ENCODE measurements around the gene SCYGR8. TPM values are rescaled to one million over a fixed set of nuclear protein-coding genes. Genes with fewer than 3 reads are reported as not detected.
"Not testable (repeated sequence)": the region's sequence is repeated elsewhere in the genome, so short reads cannot be mapped to it uniquely, and the experiment has no call there.

SCYGR8 gene
- polyA plus RNA-seq (ENCODE audit: insufficient read length in 3 of 3): not detected
- long read RNA-seq, donor 1: 0 reads
- long read RNA-seq, donor 2: 0 reads
- long read RNA-seq, donor 3: 0 reads
- long read RNA-seq, donor 4: 0 reads
- long read RNA-seq, donor 5: 0 reads
- long read RNA-seq, donor 6: 0 reads
- long read RNA-seq, donor 7: 0 reads
- long read RNA-seq, donor 8: 0 reads
- long read RNA-seq, donor 9: 0 reads
- long read RNA-seq, donor 10: 0 reads
- long read RNA-seq, donor 11: 0 reads
- long read RNA-seq, donor 12: 0 reads
- long read RNA-seq, donor 13, partial matches to known transcripts: 0 of 1 reads
- long read RNA-seq, donor 13, other reads (novel, unspliced or antisense): 0 of 1 reads
- long read RNA-seq, donor 14: 0 reads
- long read RNA-seq, donor 15: 0 reads
- long read RNA-seq, donor 16: 0 reads

GRCh38 chr2:227745594-227745993, at the start of gene SCYGR8:
Gene SCYGR8, plus strand, starts transcription at chr2:227745894. Its CDS starts 0 bp downstream, at chr2:227745894.
- no peak for DNase-seq (ENCODE audit: extremely low read depth in 1 of 11, low read depth in 9 of 11, low spot score in 4 of 11)

DNA sequence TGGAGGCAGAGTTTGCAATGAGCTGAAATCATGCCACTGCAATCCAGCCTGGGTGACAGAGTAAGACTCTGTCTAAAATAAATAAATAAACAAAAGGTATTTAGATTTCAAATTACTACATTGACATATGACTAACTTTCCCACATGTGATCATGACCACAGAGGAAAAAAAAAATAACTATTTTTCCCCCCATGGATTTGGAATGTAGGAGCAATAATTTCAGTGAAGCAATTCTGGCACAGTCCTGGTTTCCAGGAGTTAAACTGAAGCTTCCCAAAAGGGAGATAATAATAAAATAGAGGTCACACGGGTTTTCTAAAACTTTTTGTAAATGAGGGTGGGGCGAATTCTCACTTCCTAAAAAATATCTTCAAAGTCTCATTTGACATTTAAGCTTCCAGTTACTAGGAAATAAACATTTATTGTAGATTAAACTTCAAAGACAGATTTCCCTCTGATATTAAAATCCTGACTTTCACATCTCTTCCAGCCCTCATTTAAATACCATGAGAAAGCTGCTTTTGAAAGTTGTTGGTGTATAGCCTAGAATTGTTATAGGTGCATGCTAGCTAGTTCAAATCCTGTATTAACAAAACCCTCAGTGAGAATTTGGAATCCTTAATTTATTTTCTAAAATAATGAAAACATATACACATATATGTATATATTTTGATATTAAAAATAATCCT, 48.6 kb upstream of the SCYGR8 start:
- DNase-seq (ENCODE audit: extremely low read depth in 1 of 11, low read depth in 9 of 11, low spot score in 4 of 11): no peak

GRCh38 chr2:227701556-227701955, 44.1 kb upstream of the SCYGR8 start:
- DNase-seq (ENCODE audit: extremely low read depth in 1 of 11, low read depth in 9 of 11, low spot score in 4 of 11): no peak

DNA sequence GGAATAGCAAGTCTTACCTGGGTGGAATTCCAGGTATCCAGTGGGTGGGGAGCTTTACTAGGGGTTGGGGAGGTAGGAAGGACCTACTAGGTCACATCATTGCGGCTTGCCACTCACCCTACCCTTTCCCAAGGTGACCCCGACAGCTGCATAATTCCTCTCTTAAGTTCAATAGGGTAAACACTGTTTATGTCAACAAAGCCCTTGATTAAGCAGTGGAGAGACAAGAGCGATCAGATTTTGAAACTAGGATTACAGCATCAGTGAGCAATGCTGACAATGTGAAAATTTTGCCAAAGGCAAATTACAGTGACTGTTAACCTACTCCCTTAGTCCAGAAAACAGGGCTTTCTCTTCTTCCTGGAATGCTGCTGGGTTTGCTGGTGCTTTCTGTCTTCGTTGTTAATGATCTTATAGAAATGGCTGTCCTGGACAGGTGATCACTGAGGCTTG, 42.4 kb upstream of the SCYGR8 start:
- no peak for DNase-seq (ENCODE audit: extremely low read depth in 1 of 11, low read depth in 9 of 11, low spot score in 4 of 11)

GRCh38 chr2:227703961-227704360, 41.7 kb upstream of the SCYGR8 start:
- no peak for DNase-seq (ENCODE audit: extremely low read depth in 1 of 11, low read depth in 9 of 11, low spot score in 4 of 11)

GRCh38 chr2:227706859-227707258, 38.8 kb upstream of the SCYGR8 start:
- DNase-seq (ENCODE audit: extremely low read depth in 1 of 11, low read depth in 9 of 11, low spot score in 4 of 11): no peak

DNA sequence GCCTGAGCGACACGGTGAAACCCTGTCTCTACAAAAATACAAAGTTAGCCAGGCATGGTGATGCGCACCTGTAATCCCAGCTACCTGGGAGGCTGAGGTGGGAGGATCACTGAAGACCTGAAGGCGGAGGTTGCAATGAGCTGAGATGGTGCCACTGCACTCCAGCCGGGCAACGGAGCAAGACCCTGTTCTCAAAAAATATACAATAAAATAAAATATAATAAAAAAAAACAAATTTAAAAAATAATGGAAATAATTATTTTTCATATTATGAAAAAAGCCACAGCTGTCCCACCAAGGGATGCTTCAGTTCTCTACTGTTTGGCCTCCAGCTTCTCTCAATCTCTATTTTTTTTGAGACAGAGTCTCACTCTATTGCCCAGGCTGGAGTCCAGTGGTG, 38.3 kb upstream of the SCYGR8 start:
- no peak for DNase-seq (ENCODE audit: extremely low read depth in 1 of 11, low read depth in 9 of 11, low spot score in 4 of 11)

- no peak for DNase-seq (ENCODE audit: extremely low read depth in 1 of 11, low read depth in 9 of 11, low spot score in 4 of 11)
Measured at GRCh38 chr2:227710986-227711385, 34.7 kb upstream of the SCYGR8 start.

DNA sequence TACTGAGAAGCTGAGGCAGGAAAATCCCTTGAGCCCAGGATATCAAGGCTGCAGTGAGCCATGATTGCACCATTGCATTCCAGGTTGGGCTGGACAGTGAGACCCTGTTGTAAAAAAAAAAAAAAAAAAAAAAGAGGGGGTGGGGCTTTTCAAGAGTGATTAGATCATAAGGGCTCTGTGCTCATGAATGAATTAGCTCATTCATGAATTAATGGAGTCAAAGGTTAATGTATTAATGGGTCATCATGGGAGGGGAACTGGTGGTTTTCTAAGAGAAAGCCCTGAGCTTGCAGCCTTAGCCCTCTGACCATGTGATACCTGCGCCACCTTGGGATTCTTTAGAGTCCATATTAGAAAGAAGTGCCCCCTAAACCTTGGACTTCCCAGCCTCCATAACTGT, 32.4 kb upstream of the SCYGR8 start:
- DNase-seq (ENCODE audit: extremely low read depth in 1 of 11, low read depth in 9 of 11, low spot score in 4 of 11): no peak

GRCh38 chr2:227716501-227716900, 29.2 kb upstream of the SCYGR8 start:
- DNase-seq (ENCODE audit: extremely low read depth in 1 of 11, low read depth in 9 of 11, low spot score in 4 of 11): no peak

DNA sequence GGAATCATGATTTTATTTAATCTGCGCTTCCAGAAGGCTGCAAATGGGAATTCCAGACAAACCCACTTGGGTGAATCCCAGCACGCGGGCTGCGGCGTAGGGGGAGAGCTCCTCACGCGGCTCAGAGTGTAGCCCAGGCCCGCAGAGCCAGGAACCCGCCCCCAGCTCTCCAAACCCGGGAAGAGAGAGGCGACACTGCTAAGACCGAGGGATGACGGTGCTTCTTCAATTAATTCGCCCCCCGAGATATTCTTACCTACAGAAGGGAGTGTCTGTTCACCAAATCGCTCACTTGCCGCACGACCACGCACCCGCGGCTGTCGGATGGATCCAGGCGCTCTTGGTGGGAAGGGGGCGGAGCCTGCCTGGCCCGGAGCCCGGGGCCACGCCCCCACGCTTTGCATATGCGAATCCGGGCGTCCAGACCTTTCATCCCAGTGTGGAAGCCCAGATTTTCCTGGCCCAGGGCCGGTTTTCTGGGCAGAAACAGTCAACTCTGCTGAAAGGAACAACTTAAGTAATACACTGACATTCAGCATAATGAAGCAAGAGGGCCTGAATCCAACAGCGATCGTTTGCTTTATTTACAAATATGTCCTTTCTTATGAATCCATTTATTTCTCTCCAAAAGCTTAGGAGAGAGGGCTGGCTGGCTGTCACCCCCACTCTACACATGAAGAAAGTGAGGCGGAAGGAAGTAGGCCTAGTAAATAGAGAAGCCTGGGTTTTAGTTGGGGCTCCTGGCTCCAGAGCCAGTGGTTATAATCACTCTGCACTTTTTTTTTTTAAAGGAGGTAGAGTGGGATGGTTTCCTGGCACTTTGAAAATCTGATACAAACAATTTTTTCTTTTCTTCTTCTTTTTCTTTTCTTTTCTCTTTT, 27.8 kb upstream of the SCYGR8 start, which contains the start of gene SLC19A3:
Gene SLC19A3 (minus strand): TSS at position 342 of the 881 bp plus-strand sequence. CDS start 15,710 bp downstream, outside the sequence.
- peak; percentile 29 to 68 (median 59) for DNase-seq (ENCODE audit: extremely low read depth in 1 of 11, low read depth in 9 of 11, low spot score in 4 of 11)

DNA sequence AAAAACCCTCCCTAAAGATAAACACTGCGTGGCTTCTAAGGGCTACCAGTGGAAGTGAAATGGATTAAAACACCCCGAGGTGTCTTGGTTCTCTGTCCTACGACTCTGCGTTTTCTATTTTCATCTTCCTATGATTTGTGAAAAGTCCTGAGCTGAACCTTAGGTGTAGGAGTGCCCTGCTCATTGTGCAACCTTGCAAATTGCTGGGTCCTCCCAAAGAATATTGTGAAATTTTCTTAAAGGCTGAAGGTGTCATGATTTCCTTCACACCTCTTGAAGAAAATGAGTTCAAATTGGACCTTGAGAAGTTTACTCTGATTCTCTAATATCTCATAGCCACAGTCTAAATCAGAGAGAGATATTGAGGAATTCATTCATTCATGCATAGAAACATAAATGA, 26.1 kb upstream of the SCYGR8 start:
- DNase-seq (ENCODE audit: extremely low read depth in 1 of 11, low read depth in 9 of 11, low spot score in 4 of 11): no peak

- DNase-seq (ENCODE audit: extremely low read depth in 1 of 11, low read depth in 9 of 11, low spot score in 4 of 11): no peak
Measured at GRCh38 chr2:227720680-227721079, 25.0 kb upstream of the SCYGR8 start.

DNA sequence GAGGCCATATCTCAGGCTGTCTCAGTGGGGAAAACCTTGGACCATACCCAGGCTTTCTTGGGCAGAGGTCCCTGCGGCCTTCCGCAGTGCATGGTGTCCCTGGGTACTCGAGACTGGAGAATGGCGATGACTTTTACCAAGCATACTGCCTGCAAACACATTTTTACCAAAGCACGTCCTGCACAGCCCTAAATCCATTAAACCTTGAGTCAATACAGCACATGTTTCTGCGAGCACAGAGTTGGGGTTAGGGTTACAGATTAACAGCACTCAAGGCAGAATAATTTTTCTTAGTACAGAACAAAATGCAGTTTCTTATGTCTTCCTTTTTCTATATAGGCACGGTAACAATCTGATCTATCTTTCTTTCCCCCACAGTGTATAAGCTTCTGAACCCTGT, 22.9 kb upstream of the SCYGR8 start:
- DNase-seq (ENCODE audit: extremely low read depth in 1 of 11, low read depth in 9 of 11, low spot score in 4 of 11): not testable (repeated sequence)

- no peak for DNase-seq (ENCODE audit: extremely low read depth in 1 of 11, low read depth in 9 of 11, low spot score in 4 of 11)
Measured at GRCh38 chr2:227724394-227725039, 21.2 kb upstream of the SCYGR8 start, which contains the start of gene SCYGR6. Gene SCYGR6, minus strand, starts transcription at chr2:227724757. Its CDS starts 0 bp downstream, at chr2:227724757.

GRCh38 chr2:227728035-227728434, 17.7 kb upstream of the SCYGR8 start, which contains the start of gene SCYGR7:
Gene SCYGR7, plus strand, starts transcription at chr2:227728335. Its CDS starts 0 bp downstream, at chr2:227728335.
- no peak for DNase-seq (ENCODE audit: extremely low read depth in 1 of 11, low read depth in 9 of 11, low spot score in 4 of 11)

DNA sequence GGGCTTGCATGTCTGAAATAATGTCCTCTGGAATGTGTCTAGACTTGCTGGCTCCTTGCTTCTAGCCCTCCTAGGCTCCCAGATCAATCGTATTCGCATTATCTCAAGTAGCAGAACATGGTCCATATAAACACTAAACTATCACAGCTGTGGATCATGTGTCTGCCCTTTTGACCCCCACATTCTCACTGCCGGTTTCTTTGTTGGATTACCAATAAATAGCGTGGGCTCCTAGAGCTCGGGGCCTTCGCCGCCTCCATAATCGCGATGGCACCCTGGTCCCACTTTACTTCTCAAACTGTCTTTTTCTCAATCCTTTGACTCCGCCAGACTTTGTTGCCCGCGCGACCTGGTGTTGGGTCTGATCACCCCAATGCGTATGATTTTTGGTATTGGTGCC, 6.3 kb upstream of the SCYGR8 start:
- no peak for DNase-seq (ENCODE audit: extremely low read depth in 1 of 11, low read depth in 9 of 11, low spot score in 4 of 11)

DNA sequence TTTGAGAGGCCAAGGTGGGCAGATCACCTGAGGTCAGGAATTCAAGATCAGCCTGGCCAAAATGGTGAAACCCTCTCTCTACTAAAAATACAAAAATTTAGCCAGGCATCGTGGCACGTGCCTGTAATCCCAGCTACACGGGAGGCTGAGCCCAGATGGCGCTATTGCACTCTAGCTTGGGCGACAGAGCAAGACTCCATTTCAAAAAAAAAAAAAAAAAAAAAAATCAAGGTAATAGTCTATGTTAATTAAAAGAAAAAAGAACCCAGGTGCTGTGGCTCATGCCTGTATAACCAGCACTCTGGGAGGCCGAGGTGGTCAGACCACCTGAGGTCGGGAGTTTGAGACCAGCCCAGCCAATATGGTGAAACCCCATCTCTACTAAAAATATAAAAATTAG, 5.0 kb upstream of the SCYGR8 start:
- DNase-seq (ENCODE audit: extremely low read depth in 1 of 11, low read depth in 9 of 11, low spot score in 4 of 11): not testable (repeated sequence)

GRCh38 chr2:227748079-227748478, 2.4 kb downstream of the SCYGR8 start:
- no peak for DNase-seq (ENCODE audit: extremely low read depth in 1 of 11, low read depth in 9 of 11, low spot score in 4 of 11)
